ENCODE data around the gene SCMH1. TPM values are rescaled to one million over a fixed set of nuclear protein-coding genes. Genes with fewer than 3 reads are reported as not detected.

Gene SCMH1
- total RNA-seq, 1 experiment from 2014 or later: 16.5 TPM

- DNase-seq: no peak
- Histone ChIP-seq H3K9ac (ENCODE audit: extremely low read depth, insufficient read length, low read length) (no peak overlapping the region), H3K23me2 (ENCODE audit: insufficient read length, low read depth, low read length, poor library complexity, severe bottlenecking) (no peaks in the 10 kb centered on the region), H2AK5ac (ENCODE audit: insufficient read length, low read length) (no peak overlapping the region), H2BK15ac (ENCODE audit: low read depth, low read length) (no peak overlapping the region), H2BK12ac (ENCODE audit: insufficient read length, low read depth, low read length) (no peak overlapping the region), H3K56ac (ENCODE audit: insufficient read length, low read depth, low read length) (no peak overlapping the region), H4K91ac (ENCODE audit: insufficient read length, low read depth, low read length) (no peak overlapping the region), H3K27ac (ENCODE audit: insufficient read length, low read depth, low read length) (no peak overlapping the region), H3K14ac (ENCODE audit: insufficient read depth, low read length) (no peak overlapping the region), H2BK5ac (ENCODE audit: insufficient read length, low read length) (no peak overlapping the region), H3K18ac (ENCODE audit: insufficient read length, low read depth, low read length) (no peak overlapping the region), H2AFZ (ENCODE audit: low read length) (no peak overlapping the region), H4K8ac (replicated peaks; ENCODE audit: insufficient read length, low read depth, low read length) (no peak overlapping the region), H3K79me2 (ENCODE audit: insufficient read depth, low read length) (no peaks in the 10 kb centered on the region), H3K23ac (ENCODE audit: insufficient read length, low read depth, low read length) (no peak overlapping the region), H4K5ac (ENCODE audit: insufficient read length, low read depth, low read length) (no peak overlapping the region), H2BK20ac (ENCODE audit: low read depth, low read length, poor library complexity, severe bottlenecking) (no peak overlapping the region), H3K4me1 (ENCODE audit: insufficient read depth, low read length) (no peaks in the 10 kb centered on the region), H3K27me3 (ENCODE audit: insufficient read depth, low read length) (no peaks in the 10 kb centered on the region), H4K20me1 (ENCODE audit: control insufficient read depth, insufficient read depth, insufficient read length) (no peaks in the 10 kb centered on the region), H3K9me3 (ENCODE audit: control insufficient read depth, low read depth, low read length) (no peaks in the 10 kb centered on the region), H3K79me1 (ENCODE audit: insufficient read depth, low read depth, low read length, poor library complexity, severe bottlenecking) (no peaks in the 10 kb centered on the region), H3K4me2 (ENCODE audit: insufficient read depth, insufficient read length, low read length) (no peak overlapping the region), H2BK120ac (ENCODE audit: low read depth, low read length, poor library complexity, severe bottlenecking) (no peak overlapping the region), H3K4ac (ENCODE audit: low read depth, low read length) (no peak overlapping the region), H3T11ph (ENCODE audit: low read length) (no peak overlapping the region)
- Mint-ChIP-seq H3K4me1 (no peaks in the 10 kb centered on the region), H3K27me3 (ENCODE audit: low read depth) (no peaks in the 10 kb centered on the region), H3K27ac (no peak overlapping the region), H3K4me3 (no peak overlapping the region), H3K9me3 (peaks cover 7 to 17% of the 10 kb centered on the region in 2 experiments), H3K36me3 (ENCODE audit: insufficient read depth in 1 of 3, low read depth in 3 of 3) (peaks cover 0 to 16% (median 7%) of the 10 kb centered on the region in 3 experiments; a peak in 3 of 7 replicates)
- no CpG with 5 or more reads among the region's 3 CpGs for WGBS (ENCODE audit: extremely low coverage, insufficient read length, low lambda C conversion rate)
- TF ChIP-seq CTCF (conservative IDR thresholded peaks at IDR 0.05): no peak
Observed at GRCh38 chr1:41078193-41078592, 163.9 kb downstream of the SCMH1 start.

All from H9 (cell line).